Astrocyte (in vitro differentiated cells and primary cell): ENCODE measurements around the gene PHF19. TPM values are rescaled to one million over a fixed set of nuclear protein-coding genes. Genes with fewer than 3 reads are reported as not detected.

Source experiments
- DNase-seq: peaks from one replicate; pipeline ENCODE4 v3.0.0-alpha.2; 2010; ENCODE audit warnings: low read depth
- FAIRE-seq: peaks from 2 replicates; lab custom pipeline; 2011; peaks lifted over from hg19 to GRCh38; lab: Jason Lieb, UNC
- H2AFZ ChIP-seq: 2 replicates; pipeline ENCODE4 v1.6.0; 2012; ENCODE audit warnings: low read depth, low read length, inconsistent platforms
- H3K27ac ChIP-seq: 2 replicates; pipeline ENCODE4 v1.5.1; 2011; ENCODE audit warnings: low read depth, low read length, inconsistent platforms
- H3K27me3 ChIP-seq: 2 replicates; pipeline ENCODE4 v1.6.0; 2011; ENCODE audit warnings: low read length, inconsistent platforms; ENCODE audit not compliant: insufficient read depth
- H3K36me3 ChIP-seq: 2 replicates; pipeline ENCODE4 v1.5.1; 2011; ENCODE audit warnings: low read length, inconsistent platforms; ENCODE audit not compliant: insufficient read depth
- H3K4me1 ChIP-seq: 2 replicates; pipeline ENCODE4 v1.5.1; 2011; ENCODE audit warnings: low read length, inconsistent platforms; ENCODE audit not compliant: insufficient read depth
- H3K4me2 ChIP-seq: 2 replicates; pipeline ENCODE4 v1.6.0; 2012; ENCODE audit warnings: low read length, inconsistent platforms
- H3K4me3 ChIP-seq: 2 replicates; pipeline ENCODE4 v1.5.1; 2011; ENCODE audit warnings: low read depth, mild to moderate bottlenecking, low read length, inconsistent platforms; ENCODE audit not compliant: insufficient read depth
- H3K79me2 ChIP-seq: 2 replicates; pipeline ENCODE4 v1.6.0; 2012; ENCODE audit warnings: mild to moderate bottlenecking, low read length, inconsistent platforms; ENCODE audit not compliant: insufficient read depth
- H3K9ac ChIP-seq: 2 replicates; pipeline ENCODE4 v1.6.0; 2012; ENCODE audit warnings: mild to moderate bottlenecking, low read length, inconsistent platforms
- H3K9me3 ChIP-seq: 2 replicates; pipeline ENCODE4 v1.5.1; 2012; ENCODE audit warnings: low read depth, mild to moderate bottlenecking, low read length, inconsistent platforms; ENCODE audit not compliant: insufficient read depth
- H4K20me1 ChIP-seq: 2 replicates; pipeline ENCODE4 v1.6.0; 2012; ENCODE audit warnings: low read length, inconsistent platforms; ENCODE audit not compliant: insufficient read depth
- H3K27ac Mint-ChIP-seq: one replicate; pipeline ENCODE4 v1.8.0; 2021; ENCODE audit warnings: mild to moderate bottlenecking, mixed read lengths; ENCODE audit not compliant: unreplicated experiment
- H3K27me3 Mint-ChIP-seq: one replicate; pipeline ENCODE4 v1.8.0; 2021; ENCODE audit warnings: low read depth, mixed read lengths; ENCODE audit not compliant: unreplicated experiment
- H3K36me3 Mint-ChIP-seq: one replicate; pipeline ENCODE4 v1.8.0; 2021; ENCODE audit warnings: low read depth, mixed read lengths; ENCODE audit not compliant: unreplicated experiment
- H3K4me1 Mint-ChIP-seq: one replicate; pipeline ENCODE4 v1.8.0; 2021; ENCODE audit warnings: low read depth, mixed read lengths; ENCODE audit not compliant: unreplicated experiment
- H3K4me3 Mint-ChIP-seq: one replicate; pipeline ENCODE4 v1.8.0; 2021; ENCODE audit warnings: mild to moderate bottlenecking, moderate library complexity, mixed read lengths; ENCODE audit not compliant: unreplicated experiment
- H3K9me3 Mint-ChIP-seq: one replicate; pipeline ENCODE4 v1.8.0; 2021; ENCODE audit warnings: mild to moderate bottlenecking, mixed read lengths; ENCODE audit not compliant: unreplicated experiment
- CTCF ChIP-seq: IDR thresholded peaks from 2 replicates; pipeline ENCODE4 v1.5.1; 2011; ENCODE audit warnings: low read depth, mild to moderate bottlenecking, inconsistent platforms, low read length, moderate library complexity; ENCODE audit not compliant: insufficient read depth
- EZH2 ChIP-seq: IDR thresholded peaks from 2 replicates; pipeline ENCODE4 v1.6.1; 2012; ENCODE audit warnings: mild to moderate bottlenecking, low read length, inconsistent platforms; ENCODE audit not compliant: insufficient read depth
- total RNA-seq: library from RNA; stranded (reverse); gene quantifications from 2 replicates; pipeline ENCODE4 v1.2.1, GENCODE V29; 2021

Gene PHF19
- total RNA-seq, 1 donor from 2014 or later: 19.5 TPM

- peak overlapping the region; percentile 80 for H3K4me3 Mint-ChIP-seq
- Histone ChIP-seq H3K9ac (peak overlapping the region; percentile 88), H3K27me3 (no peaks in the 10 kb centered on the region), H3K4me2 (peak overlapping the region; percentile 82), H3K9me3 (no peaks in the 10 kb centered on the region), H3K79me2 (peaks cover 21% of the 10 kb centered on the region), H3K27ac (peak overlapping the region; percentile 79), H3K36me3 (peaks cover 6% of the 10 kb centered on the region), H4K20me1 (no peaks in the 10 kb centered on the region), H3K4me1 (peaks cover 27% of the 10 kb centered on the region), H3K4me3 (peak overlapping the region; percentile 56), H2AFZ (peak overlapping the region; percentile 70)
- peaks cover 11% of the 10 kb centered on the region for H3K4me1 Mint-ChIP-seq
- H3K27ac Mint-ChIP-seq: no peak overlapping the region
- TF ChIP-seq CTCF (no peak), EZH2 (no peak)
- DNase-seq: peak; percentile 69
- peaks cover 3% of the 10 kb centered on the region for H3K27me3 Mint-ChIP-seq
- H3K9me3 Mint-ChIP-seq: peaks cover 1% of the 10 kb centered on the region
- H3K36me3 Mint-ChIP-seq: peaks cover 5% of the 10 kb centered on the region
- no peak for FAIRE-seq
These were observed 790 bp downstream of the PHF19 start for GRCh38 chr9:120875954-120876841.

- Histone ChIP-seq H3K4me1 (peaks cover 27% of the 10 kb centered on the region), H3K27ac (peak overlapping the region; percentile 51), H3K4me2 (peak overlapping the region; percentile 82), H3K36me3 (peaks cover 6% of the 10 kb centered on the region), H3K9me3 (no peaks in the 10 kb centered on the region), H3K4me3 (peak overlapping the region; percentile 56), H3K27me3 (no peaks in the 10 kb centered on the region), H2AFZ (peak overlapping the region; percentile 70), H3K9ac (peak overlapping the region; percentile 88), H3K79me2 (peaks cover 21% of the 10 kb centered on the region), H4K20me1 (no peaks in the 10 kb centered on the region)
- TF ChIP-seq EZH2 (no peak), CTCF (no peak)
- H3K4me1 Mint-ChIP-seq: peaks cover 11% of the 10 kb centered on the region
- peaks cover 1% of the 10 kb centered on the region for H3K9me3 Mint-ChIP-seq
- DNase-seq (no peak), FAIRE-seq (no peak)
- peaks cover 5% of the 10 kb centered on the region for H3K36me3 Mint-ChIP-seq
- H3K4me3 Mint-ChIP-seq: peak overlapping the region; percentile 80
- H3K27ac Mint-ChIP-seq: no peak overlapping the region
- H3K27me3 Mint-ChIP-seq: peaks cover 3% of the 10 kb centered on the region
These were observed 1.4 kb downstream of the PHF19 start for GRCh38 chr9:120875643-120875953.

- Histone ChIP-seq H3K79me2 (peaks cover 21% of the 10 kb centered on the region), H3K27ac (no peak overlapping the region), H3K4me2 (peak overlapping the region; percentile 82), H3K36me3 (peaks cover 6% of the 10 kb centered on the region), H2AFZ (no peak overlapping the region), H3K4me1 (peaks cover 27% of the 10 kb centered on the region), H3K27me3 (no peaks in the 10 kb centered on the region), H3K4me3 (peak overlapping the region; percentile 56), H3K9ac (peak overlapping the region; percentile 88), H4K20me1 (no peaks in the 10 kb centered on the region), H3K9me3 (no peaks in the 10 kb centered on the region)
- no peak overlapping the region for H3K27ac Mint-ChIP-seq
- peaks cover 3% of the 10 kb centered on the region for H3K27me3 Mint-ChIP-seq
- H3K9me3 Mint-ChIP-seq: peaks cover 1% of the 10 kb centered on the region
- FAIRE-seq: no peak
- TF ChIP-seq EZH2 (no peak), CTCF (no peak)
- H3K36me3 Mint-ChIP-seq: peaks cover 5% of the 10 kb centered on the region
- DNase-seq: no peak
- peak overlapping the region; percentile 80 for H3K4me3 Mint-ChIP-seq
- H3K4me1 Mint-ChIP-seq: peaks cover 11% of the 10 kb centered on the region
These were observed 1.8 kb downstream of the PHF19 start for GRCh38 chr9:120875195-120875565.
